Kidney glomerular epithelial cell (primary cell): ENCODE results near the gene MROH9.
"Not testable (repeated sequence)": the region's sequence is repeated elsewhere in the genome, so short reads cannot be mapped to it uniquely, and the experiment has no call there.

Experiments
- DNase-seq: peaks from one replicate; lab custom pipeline; 2025; lab: John Stamatoyannopoulos, UW

The MROH9 gene, protein sequence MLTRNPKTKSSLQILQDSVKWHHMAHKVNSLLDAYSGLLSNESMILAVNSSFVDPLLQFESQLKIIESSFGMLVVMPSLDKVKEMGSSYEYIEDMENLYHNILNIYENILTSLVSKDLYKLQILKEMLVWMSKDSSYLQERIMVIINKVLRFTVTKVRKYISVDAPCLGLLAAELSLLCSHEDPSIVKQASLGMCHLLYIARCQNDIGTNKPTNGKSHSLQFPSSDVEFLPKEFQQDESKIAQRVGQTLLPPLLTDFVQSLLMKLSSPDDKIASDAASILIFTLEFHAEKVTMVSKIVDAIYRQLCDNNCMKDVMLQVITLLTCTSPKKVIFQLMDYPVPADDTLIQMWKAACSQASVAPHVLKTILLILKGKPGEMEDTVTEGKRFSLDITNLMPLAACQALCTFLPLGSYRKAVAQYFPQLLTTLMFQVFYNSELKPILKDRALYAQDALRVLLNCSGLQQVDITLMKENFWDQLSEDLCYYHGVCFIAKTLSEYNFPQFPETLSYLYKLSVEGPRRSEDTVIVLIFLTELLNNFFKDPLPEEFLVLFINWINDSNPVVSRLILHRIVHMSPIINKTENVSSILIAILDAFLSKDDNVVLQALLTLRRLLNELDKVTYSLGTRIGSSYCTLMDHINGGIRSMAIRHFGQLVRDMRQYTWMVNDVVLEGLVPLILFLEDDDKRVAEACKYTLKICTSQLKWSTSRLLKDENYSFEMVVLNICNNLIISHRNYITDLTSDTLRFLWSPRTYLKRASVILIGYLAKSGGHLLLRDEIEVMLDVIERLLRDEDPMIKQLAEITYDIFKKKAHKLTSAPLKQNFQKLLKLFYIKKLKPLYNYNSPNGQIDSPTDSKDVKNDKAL

DNA sequence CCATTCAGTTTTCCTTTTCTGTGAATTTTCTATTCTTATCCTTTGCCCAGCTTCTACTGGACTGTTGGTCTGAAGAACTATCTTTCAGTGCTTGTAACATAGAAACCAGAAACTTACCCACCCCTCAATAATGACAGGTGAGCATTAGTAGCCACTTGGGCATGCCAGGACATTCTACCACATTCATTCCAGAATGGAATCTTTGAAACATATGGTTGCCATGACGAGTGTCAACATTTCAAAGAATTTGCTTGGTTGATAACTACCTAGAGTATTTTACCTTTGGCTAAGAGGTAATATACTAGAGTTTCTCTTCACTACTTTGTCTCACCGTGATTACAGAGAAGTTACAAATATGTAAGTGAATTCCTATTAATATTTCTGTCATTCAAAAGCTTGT is at the start of gene MROH9:
TSS of gene MROH9 (plus strand) at position 304 of the 400 bp plus-strand sequence. CDS start 10,023 bp downstream, outside the sequence.
- DNase-seq: no peak

DNA sequence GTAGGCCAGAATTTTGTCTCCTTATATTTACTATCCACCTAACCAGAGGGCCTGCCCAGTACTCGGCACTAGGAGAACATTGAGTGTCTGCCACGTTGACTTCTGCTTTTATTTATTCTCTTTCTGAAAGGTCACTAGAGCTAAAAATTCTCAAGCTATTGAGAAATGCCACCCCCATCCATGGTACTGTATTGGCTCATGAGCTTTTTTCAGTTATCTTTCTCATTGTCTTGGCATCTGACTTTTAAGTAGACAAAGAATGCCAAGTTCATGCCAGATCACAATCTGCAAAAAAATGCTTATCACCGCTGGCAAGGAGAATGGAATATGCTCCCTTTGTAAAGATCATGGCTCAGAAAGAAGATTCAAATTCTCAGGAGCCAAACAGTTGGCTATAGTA is 49.8 kb upstream of the MROH9 start:
- no peak for DNase-seq

DNA sequence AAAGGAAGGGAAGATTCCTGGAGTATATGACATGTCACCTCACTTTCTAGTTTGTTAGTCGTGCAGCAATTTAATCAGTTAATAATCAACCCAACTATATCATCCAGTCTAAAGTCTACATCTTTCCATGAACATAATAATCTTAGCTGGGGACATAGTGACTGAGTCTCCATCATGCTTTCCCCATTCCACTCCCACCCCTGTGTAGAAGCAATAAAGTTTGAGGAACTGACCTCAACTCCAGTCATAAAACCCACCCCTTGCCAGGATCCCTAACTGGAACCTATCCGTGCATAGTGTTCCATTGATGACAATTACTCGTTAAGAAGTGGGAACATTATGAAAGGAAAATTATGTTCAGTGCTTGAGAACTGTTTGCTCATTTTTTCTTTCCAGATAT is 48.9 kb upstream of the MROH9 start:
- DNase-seq: no peak

DNA sequence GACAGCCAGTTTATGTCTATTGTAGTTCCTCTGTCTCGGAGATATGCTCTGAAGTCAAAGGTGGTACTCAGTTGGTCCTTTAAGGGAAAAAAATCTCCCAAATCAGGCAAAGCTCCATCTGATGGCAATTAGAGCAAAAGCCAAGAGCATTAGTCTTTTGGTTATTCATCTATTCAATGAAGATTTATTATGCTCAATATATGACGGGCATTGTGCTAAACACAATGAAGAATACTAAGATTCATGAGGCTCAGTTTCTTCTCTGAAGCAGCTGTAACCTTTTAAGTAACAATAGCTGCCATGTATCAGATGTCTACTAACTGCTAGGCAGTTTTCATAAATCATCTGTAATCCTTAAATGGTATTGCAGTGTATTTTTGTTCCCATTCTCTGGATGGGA is 47.6 kb upstream of the MROH9 start:
- DNase-seq: no peak

DNA sequence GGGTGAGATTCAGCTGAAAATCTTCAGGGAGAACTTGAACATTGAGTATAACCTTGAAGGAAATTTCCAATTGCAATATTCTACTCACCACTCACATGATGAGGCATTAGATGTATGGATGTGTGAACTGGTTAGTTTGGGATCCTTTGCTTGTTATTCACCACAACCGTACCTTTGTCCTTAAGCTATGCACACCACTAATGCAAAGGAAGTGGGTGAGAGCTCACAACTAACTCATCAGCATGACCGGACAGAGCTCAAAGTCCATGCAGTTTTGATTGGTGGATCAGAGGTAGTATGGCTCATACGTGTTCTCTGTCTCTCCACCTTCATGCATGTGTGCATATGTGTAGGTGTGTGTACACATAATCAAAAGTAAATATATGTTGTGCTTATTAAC is 43.5 kb upstream of the MROH9 start:
- DNase-seq: no peak

DNA sequence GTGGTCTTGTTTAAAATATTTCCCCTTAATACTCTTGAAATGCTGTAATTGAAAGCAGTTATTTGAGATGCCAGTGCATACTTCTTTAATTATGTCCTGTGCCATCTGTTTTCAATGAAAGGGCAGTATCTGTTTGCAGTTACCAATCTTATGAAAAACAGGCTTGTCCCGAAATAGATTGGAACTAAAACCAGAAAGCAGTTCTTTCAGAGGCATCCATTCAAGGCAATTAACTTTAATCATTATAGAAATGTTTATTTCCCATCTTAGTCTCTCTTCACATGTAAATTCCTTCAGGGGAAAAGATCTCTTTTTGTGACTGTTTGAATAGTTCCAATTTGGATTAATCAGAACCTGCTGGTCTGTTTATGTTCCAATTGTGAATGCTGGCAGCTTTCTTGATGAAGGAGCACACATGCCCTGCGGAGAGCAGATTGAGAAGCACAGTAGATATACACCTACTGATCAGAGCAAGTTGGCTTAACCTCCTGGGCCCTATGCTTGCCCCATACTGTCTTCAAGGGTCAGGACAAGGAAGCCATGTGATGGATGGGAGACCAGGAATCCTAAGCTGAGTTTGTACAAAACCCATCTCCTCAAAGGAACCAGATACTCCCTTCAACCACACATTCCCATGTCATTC is 41.6 kb upstream of the MROH9 start:
- no peak for DNase-seq

DNA sequence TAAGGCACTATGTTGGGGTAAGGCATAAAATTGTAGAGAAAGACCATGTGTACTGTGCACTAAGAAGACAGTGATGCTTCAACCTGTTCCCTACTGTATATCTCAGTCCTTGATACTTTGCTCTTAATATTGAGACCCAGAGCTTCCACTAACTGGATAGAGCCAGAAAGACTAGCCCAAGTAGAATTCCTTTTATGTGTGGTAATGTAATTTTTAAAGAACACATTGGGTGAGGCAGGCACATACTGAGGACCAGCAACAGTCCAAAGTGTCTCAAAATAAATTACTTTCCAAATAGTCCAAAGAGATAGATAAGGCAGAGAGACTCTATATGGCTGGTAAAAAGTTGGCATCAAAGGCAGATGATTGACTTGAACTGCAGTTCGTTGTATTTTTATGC is 31.4 kb upstream of the MROH9 start:
- no peak for DNase-seq

DNA sequence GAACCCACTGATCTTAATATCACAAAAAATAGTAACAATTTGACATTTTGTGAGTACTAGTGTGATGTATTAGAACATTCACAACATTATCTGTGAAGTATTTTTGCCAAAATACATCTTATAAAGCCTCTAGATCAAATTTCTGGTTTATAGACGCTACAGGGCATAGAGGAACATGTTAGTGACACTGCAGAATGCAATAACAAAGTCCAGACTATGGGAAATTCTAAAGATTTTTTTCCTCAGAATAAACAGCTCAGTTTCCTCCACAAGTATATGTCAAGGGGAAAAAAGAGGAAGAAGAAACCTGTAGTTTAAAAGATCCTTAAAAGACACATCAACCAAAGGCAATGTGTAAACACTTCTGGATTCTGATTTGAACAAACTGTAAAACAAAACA is 26.4 kb upstream of the MROH9 start:
- DNase-seq: no peak

DNA sequence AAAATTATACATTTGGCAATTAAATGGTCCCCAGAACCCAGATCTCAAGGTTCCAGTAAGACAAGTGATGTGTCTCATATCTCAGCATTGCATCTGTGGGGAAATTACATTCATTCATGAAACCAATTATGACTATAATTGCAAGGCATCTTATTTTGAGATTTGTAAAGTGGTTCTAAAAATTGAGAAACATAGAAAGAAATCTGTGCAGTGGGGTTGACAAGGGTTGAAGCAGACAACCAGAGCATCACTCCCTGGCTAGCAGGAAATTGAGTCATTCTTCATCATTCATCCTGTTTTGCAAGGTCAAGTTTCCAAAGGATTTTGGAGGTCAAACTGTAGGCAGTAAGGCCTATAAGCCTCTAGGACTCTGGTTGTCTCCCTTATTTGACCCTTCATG is 25.1 kb upstream of the MROH9 start:
- DNase-seq: no peak

DNA sequence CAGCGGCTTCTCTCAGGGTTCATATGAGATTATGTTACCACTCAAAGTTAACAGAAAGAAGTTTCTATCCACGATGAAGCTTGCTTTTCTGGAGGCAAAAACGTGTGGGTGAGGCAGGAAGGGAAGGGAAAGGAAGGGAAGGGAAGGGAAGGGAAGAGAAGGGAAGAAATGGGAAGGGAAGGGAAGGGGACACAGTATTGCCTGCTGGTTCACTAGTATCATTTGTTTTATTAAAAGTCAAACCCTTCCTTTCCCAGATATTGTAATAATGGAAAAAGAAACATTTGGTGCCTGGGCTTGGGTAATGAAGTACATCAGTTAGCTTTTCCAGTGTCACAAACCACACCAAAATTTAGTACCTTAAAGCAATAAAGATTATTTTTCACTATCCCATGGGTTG is 18.0 kb upstream of the MROH9 start:
- DNase-seq: no peak

DNA sequence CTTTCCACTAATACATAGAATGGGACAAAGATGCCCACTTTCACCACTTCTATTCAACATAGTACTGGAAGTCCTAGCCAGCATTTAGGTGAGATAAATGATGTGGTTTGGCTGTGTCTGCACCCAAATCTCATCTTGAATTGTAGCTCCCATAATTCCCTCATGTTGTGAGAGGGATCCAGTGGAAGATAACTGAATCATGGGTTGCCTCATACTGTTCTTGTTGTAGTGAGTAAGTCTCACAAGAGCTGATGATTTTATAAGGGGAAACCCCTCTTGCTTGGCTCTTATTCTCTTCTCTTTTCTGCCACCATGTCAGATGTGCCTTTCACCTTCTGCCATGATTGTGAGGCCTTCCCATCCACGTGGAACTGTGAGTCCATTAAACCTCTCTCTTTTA is 10.7 kb upstream of the MROH9 start:
- DNase-seq: not testable (repeated sequence)

DNA sequence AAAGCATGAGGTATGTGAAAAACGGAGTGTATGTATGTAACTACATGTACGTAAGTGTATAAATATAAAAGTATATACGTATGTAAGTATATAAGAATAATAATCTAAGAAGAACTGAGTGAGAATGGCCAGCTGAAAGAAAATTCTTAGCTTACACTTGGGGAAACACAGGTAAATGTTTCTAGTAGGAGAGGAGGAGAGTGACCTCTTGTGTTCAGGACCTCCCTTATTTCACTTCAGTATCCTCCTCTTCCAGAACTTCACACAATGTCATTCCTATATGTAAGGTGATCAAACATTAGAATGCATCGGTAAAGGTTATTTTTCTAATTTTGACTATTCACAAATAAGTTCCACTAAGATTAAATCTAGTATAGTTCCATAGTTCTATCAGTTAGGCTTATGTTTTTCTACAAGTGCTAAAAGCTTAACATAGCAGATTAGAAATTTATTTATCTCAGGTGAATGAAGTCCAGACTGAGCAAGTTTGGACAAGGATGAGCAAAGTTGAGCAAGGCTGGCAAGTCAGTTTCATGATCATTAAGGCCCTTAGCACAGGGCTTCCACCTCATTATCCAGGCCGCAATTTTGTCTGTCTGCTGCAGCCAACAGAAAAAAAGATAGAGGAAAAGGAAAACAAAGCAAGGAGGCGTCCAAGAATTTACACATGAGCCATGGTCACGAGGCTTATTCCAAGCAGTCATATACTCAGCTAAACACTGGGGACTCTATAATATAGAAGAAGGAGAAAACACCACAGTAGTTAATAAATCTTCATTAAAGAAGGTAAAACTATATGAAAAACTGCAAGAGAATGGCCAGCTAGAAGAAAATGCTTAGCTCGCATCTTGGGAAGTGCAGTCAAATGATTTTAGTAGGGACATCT is 7.1 kb upstream of the MROH9 start:
- DNase-seq: no peak

DNA sequence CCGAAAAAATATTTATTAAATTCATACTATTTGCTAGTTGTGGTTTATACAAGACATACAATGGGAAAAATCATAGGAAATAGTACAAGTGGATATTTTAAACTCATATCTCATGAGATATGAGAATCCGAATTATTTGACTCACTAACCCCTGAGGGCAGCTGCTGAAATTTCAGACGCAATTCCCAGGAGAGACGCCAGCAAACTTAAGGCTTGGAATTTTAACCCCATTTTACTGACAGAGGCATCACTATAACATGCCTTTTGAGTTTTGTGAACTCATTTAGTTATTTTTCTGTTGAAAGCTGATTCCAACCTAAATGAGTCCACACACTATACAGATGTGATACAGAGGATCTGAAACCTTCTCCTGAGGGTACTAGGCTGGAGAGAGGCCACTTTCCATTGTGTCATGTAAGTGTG is 5.9 kb upstream of the MROH9 start:
- DNase-seq: no peak

DNA sequence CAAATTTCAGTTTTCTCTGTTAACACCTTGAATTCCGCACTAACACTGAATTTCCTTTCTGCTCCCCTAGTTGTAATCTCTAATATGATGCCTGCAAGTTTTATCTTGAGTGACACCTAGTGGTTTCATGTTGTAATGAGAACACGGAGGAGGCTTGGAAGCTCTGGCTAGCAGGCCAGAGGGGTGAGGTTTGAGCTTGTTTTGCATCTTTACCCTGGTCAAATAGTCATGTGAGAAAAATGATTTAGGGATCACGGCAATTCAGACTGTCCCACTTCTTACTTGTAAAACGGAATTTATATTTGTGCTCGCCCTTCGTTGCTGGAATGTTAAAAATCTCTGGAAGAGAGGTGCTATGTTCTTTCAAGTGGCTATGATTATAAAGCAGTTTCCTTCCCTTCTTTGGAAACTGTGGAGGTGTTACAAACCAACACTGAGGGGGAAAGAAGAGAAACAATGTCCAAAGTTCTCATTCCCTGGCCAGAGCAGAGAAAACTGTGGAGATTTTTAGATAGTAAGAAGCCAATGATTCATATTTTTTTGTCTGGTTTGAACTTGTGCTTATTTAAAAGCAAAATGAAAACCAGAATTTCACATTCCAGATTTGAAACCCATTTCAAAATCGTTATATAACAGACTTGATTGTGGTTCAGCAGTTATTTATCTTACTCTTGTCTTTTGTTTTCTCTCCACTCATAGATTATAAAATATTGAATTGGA is 5.3 kb upstream of the MROH9 start:
- peak; percentile 48 for DNase-seq

DNA sequence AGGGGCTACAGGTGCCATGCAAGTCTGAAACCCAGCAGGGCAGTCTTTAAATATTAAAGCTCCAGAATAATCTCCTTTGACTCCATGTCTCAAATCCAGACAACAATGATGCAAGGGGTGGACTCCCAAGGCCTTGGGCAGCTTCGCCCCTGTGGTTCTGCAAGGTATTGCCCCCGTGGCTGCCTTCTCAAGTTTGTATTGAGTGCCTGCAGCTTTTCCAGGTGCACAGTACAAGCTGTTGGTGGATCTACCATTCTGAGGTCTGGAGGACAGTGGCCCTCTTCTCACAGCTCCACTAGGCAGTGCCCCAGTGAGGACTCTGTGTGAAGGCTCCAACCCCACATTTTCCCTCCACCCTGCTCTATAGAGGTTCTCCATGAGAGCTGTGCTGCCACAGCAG is 3.7 kb upstream of the MROH9 start:
- no peak for DNase-seq

DNA sequence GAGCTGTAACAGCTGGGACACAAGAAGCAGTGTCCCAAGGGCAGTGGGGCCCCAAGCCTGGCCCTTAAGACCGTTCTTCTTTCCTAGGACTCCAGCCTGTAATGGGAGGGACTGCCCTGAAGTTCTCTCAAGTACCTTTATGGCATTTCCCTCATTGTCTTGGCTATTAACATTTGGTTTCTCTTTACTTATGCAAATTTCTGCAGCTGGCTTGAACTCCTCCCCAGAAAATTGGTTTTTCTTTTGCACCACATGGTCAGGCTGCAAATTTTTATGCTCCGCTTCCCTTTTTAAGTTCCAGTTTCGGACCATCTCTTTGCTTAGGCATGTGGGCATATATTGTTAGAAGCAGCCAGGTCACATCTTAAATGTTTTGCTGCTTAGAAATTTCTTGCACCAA is 3.1 kb upstream of the MROH9 start:
- no peak for DNase-seq

DNA sequence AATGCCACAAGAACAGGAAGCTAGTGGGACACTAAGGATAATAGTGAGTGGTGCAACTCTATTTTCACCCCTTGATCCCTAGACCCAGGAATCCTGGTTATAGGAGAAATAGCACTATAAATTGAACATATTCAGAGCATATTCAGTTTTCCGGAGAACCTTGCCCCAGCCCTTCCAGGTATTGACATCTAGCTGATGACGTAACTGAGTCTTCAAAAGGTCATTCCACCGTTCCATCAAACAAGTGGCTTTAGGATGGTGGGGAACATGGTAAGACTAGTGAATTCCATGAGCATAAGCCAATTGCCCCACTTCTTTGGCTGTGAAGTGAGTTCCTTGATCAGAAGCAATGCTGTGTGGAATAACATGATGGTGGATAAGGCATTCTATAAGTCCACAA is 2.9 kb downstream of the MROH9 start:
- no peak for DNase-seq

DNA sequence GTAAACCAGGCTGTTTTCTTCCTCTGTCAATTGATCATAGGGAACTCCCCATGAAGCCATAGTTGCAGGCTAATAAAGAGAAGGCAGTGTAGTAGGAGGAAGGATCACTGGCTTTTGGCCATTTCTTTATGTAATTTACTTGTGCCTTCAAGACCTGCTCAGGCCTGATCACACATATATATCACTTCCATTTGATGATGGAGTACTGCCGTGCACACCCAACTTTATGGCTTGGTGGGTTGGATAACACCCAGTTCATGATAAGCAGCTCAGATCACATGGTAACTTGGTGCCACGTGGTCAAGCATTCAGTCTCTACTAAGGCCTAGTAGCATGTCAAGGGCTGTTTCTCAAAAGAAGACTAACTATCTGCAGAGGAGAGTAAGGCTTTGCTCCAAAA is 4.1 kb downstream of the MROH9 start:
- DNase-seq: no peak

DNA sequence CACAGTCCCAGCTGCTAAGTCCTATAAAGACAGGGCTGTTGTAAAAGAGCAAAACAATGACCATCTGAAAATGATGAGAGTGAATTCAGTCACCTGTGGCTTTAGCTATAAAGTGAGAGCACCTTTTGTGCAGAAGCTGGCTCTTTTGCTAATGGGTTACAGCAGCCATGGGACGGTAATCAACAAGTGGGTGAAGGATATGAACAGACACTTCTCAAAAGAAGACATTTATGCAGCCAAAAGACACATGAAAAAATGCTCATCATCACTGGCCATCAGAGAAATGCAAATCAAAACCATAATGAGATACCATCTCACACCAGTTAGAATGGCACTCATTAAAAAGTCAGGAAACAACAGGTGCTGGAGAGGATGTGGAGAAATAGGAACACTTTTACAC is 16.4 kb downstream of the MROH9 start:
- DNase-seq: not testable (repeated sequence)

DNA sequence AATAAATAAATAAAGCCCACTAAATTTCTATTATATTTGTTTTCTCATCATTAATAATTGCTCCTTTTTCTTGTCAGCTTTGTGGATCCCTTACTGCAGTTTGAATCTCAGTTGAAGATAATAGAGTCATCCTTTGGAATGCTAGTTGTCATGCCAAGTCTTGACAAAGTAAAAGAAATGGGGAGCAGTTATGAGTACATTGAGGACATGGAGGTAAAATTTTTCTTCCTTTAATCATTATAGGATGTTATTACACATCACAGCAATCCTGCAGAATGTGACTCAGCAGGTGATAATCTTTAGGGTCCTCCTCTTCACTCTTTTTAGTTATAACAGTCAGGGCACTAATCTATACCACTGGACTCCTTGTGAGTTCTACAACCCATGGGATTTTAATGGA is 24.1 kb downstream of the MROH9 start:
- peak; percentile 3 for DNase-seq

DNA sequence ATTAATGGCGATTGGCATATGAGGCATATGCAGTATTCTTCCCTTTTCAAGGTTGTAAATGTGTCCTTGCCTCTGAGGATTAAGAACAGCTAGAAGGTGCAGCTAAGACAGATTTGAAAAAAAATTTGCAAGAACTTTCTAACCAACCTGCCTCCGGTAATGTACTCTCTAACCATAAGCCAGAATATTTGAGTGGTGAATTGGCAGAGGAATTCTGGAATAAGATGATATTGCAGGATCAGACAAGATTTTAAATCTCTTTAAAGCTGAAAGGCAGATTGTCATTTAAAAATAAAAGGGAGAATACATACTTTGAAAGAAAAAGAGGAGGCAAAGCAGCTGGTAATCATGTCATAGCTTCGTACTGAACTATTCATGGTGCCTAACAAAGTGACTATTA is 29.2 kb downstream of the MROH9 start:
- DNase-seq: no peak
